CD4-positive, alpha-beta T cell (primary cell): ENCODE results near the gene PTGES3L. TPM values are rescaled to one million over a fixed set of nuclear protein-coding genes. Genes with fewer than 3 reads are reported as not detected.

ENCODE experiments used
- ATAC-seq: fragments of 200-7000 bp; cut with Tn5 transposase; one replicate; pipeline ENCODE4 v1.10.0; 2022; ENCODE audit warnings: mild to moderate bottlenecking; ENCODE audit not compliant: poor library complexity
- CTCF ChIA-PET: fragments of 350-600 bp; sonication (Branson Sonifier 250); formaldehyde crosslinking; loops from one replicate; lab custom pipeline; 2021; ENCODE audit warnings: antibody characterized with exemption, inconsistent platforms; lab: Charles Lee
- POLR2A ChIA-PET: fragments of 350-600 bp; sonication (Branson Sonifier 250); formaldehyde crosslinking; loops from one replicate; lab custom pipeline; 2021; ENCODE audit warnings: antibody characterized with exemption, inconsistent platforms; lab: Charles Lee
- DNase-seq, 14 experiments: peaks; one replicate each; pipeline ENCODE4 v3.0.0-alpha.2; 2013 to 2020; ENCODE audit warnings: mixed read lengths in 2 of 14
- H3K27ac ChIP-seq, 2 donors: one replicate each; pipeline versions ENCODE4 v1.5.1 to v1.7.0; 2013; ENCODE audit warnings: low read length in 2 of 2, low read depth in 1 of 2, mild to moderate bottlenecking in 1 of 2
- H3K27me3 ChIP-seq, 2 experiments: 1 replicate in 1 of 2; 2 replicates in 1 of 2; pipeline versions ENCODE4 v1.6.1 to v1.7.0; 2013; ENCODE audit warnings: low read length in 2 of 2, control low read depth in 1 of 2, mild to moderate bottlenecking in 1 of 2, moderate library complexity in 1 of 2; ENCODE audit not compliant: insufficient read depth in 2 of 2, control insufficient read depth in 1 of 2
- H3K36me3 ChIP-seq: one replicate; pipeline ENCODE4 v1.6.1; 2013; ENCODE audit warnings: low read length, control low read depth; ENCODE audit not compliant: insufficient read depth
- H3K4me1 ChIP-seq: one replicate; pipeline ENCODE4 v1.6.1; 2013; ENCODE audit warnings: low read length, control low read depth; ENCODE audit not compliant: insufficient read depth
- H3K4me3 ChIP-seq: one replicate; pipeline ENCODE4 v1.5.1; 2013; ENCODE audit warnings: mild to moderate bottlenecking, low read length, moderate library complexity
- H3K9me3 ChIP-seq, 2 experiments: 1 replicate in 1 of 2; 2 replicates in 1 of 2; pipeline versions ENCODE4 v1.6.1 to v1.7.0; 2013; ENCODE audit warnings: low read length in 2 of 2, mild to moderate bottlenecking in 2 of 2, control low read depth in 1 of 2, moderate library complexity in 1 of 2; ENCODE audit not compliant: control insufficient read depth in 1 of 2, insufficient read depth in 1 of 2
- H3K27ac Mint-ChIP-seq: one replicate; pipeline ENCODE4 v1.8.0; 2020; ENCODE audit warnings: mixed read lengths
- H3K27me3 Mint-ChIP-seq: one replicate; pipeline ENCODE4 v1.8.0; 2021; ENCODE audit warnings: mixed read lengths
- H3K36me3 Mint-ChIP-seq: one replicate; pipeline ENCODE4 v1.8.0; 2021; ENCODE audit warnings: low read depth, mixed read lengths
- H3K4me1 Mint-ChIP-seq: one replicate; pipeline ENCODE4 v1.8.0; 2021; ENCODE audit warnings: low read depth, mixed read lengths
- H3K4me3 Mint-ChIP-seq: one replicate; pipeline ENCODE4 v1.8.0; 2020; ENCODE audit warnings: mild to moderate bottlenecking, mixed read lengths
- H3K9me3 Mint-ChIP-seq: one replicate; pipeline ENCODE4 v1.8.0; 2020; ENCODE audit warnings: mixed read lengths
- intact Hi-C, 2 experiments: fragments of 100-400 bp; cut with DNase I in 1 of 2; cut with micrococcal nuclease in 1 of 2; formaldehyde crosslinking; loops; one replicate each; pipeline versions ENCODE4 v1.15.1 to v1.9.0; 2023 to 2025; cut with DNase I, micrococcal nuclease
- total RNA-seq, 174 experiments: library from RNA in 2 of 174; stranded (reverse) in 2 of 174; gene quantifications; one replicate each; pipeline ENCODE4 v1.2.3 and lab custom pipeline; 2021 to 2026
- TF ChIP-seq, protein P1 (sequence below): fragments of 200-600 bp; IDR thresholded peaks from one replicate; pipeline ENCODE4 v1.8.0; 2022; ENCODE audit warnings: antibody characterized with exemption, mild to moderate bottlenecking

The PTGES3L gene
- total RNA-seq, 2 experiments from 2014 or later, result 0.20 TPM; not detected in 1

GRCh38 chr17:43020030-43020621 is 40.2 kb upstream of the PTGES3L start:
- peaks cover 52% of the 10 kb centered on the region for H3K4me1 ChIP-seq
- no peaks in the 10 kb centered on the region for H3K9me3 ChIP-seq
- H3K27ac Mint-ChIP-seq, result peak overlapping the region; percentile 67
- ATAC-seq (no peak), DNase-seq (no peak)
- H3K27me3 ChIP-seq, result no peaks in the 10 kb centered on the region
- no peak overlapping the region for H3K27ac ChIP-seq
- intact Hi-C loops, result loop anchor here (2.0 to 10.0 kb wide), 5 partner anchors 13 to 367 kb away; partner anchors contain the start of genes IFI35 (in 2 of the 2), BRCA1 (in 1 of the 2) and TMEM106A (in 1 of the 2)
- no peaks in the 10 kb centered on the region for H3K9me3 Mint-ChIP-seq
- ChIA-PET POLR2A (interaction anchor here (1.1 to 4.1 kb wide), 4 partner anchors 14 to 341 kb away, joined by 3 to 24 read pairs (median 14); partner anchors contain the start of genes IFI35 and RPL27), CTCF (no interaction called here)
- TF ChIP-seq, protein P1, sequence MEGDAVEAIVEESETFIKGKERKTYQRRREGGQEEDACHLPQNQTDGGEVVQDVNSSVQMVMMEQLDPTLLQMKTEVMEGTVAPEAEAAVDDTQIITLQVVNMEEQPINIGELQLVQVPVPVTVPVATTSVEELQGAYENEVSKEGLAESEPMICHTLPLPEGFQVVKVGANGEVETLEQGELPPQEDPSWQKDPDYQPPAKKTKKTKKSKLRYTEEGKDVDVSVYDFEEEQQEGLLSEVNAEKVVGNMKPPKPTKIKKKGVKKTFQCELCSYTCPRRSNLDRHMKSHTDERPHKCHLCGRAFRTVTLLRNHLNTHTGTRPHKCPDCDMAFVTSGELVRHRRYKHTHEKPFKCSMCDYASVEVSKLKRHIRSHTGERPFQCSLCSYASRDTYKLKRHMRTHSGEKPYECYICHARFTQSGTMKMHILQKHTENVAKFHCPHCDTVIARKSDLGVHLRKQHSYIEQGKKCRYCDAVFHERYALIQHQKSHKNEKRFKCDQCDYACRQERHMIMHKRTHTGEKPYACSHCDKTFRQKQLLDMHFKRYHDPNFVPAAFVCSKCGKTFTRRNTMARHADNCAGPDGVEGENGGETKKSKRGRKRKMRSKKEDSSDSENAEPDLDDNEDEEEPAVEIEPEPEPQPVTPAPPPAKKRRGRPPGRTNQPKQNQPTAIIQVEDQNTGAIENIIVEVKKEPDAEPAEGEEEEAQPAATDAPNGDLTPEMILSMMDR, result no peak
- H3K36me3 ChIP-seq, result peaks cover 7% of the 10 kb centered on the region
- no peaks in the 10 kb centered on the region for H3K27me3 Mint-ChIP-seq
- H3K4me1 Mint-ChIP-seq, result peaks cover 50% of the 10 kb centered on the region
- peaks cover 8% of the 10 kb centered on the region for H3K36me3 Mint-ChIP-seq
- H3K4me3 Mint-ChIP-seq, result peak overlapping the region; percentile 86
- no peak overlapping the region for H3K4me3 ChIP-seq

GRCh38 chr17:43019418-43019817 is 39.5 kb upstream of the PTGES3L start:
- Histone ChIP-seq H3K4me3 (no peak overlapping the region), H3K27ac (no peak overlapping the region), H3K36me3 (peaks cover 10% of the 10 kb centered on the region), H3K27me3 (no peaks in the 10 kb centered on the region), H3K4me1 (peaks cover 47% of the 10 kb centered on the region), H3K9me3 (no peaks in the 10 kb centered on the region)
- Mint-ChIP-seq H3K4me3 (peak overlapping the region; percentile 86), H3K9me3 (no peaks in the 10 kb centered on the region), H3K36me3 (peaks cover 15% of the 10 kb centered on the region), H3K27ac (peak overlapping the region; percentile 67), H3K4me1 (peaks cover 45% of the 10 kb centered on the region), H3K27me3 (no peaks in the 10 kb centered on the region)
- intact Hi-C loops, result no loop called here
- CTCF ChIA-PET, result interaction anchor here (1.2 kb wide), 1 partner anchor 21 kb away, joined by 3 read pairs; the partner anchor contains the start of gene RPL27
- ATAC-seq (no peak), DNase-seq (no peak)
- POLR2A ChIA-PET, result interaction anchor here (0.7 to 2.6 kb wide), 4 partner anchors 12 to 341 kb away, joined by 3 to 11 read pairs (median 4); partner anchors contain the start of genes IFI35 and RPL27
- TF ChIP-seq, protein P1, result no peak

DNA sequence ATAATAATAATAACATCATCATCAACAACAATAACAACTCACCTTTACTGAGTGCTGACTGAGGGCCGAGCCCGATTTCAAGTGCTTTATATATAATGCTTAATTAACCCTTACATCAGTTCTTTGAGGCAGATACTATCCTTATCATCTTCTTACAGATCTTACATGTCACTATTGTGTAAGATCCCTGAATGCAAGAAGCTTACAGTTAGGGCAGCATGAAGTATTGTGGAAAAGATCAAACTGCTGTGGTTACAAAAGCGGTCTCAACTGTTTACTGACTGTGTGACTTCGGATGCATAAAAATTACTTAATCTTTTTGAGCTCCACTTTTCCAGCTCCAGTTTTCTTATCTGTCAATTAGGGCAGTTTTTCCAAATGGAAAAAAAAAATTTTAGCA is 39.1 kb upstream of the PTGES3L start:
- no peak for ATAC-seq
- ChIA-PET CTCF (interaction anchor here (1.2 kb wide), 1 partner anchor 21 kb away, joined by 3 read pairs; the partner anchor contains the start of gene RPL27), POLR2A (interaction anchor here (0.7 to 2.6 kb wide), 5 partner anchors 12 to 465 kb away, joined by 3 to 11 read pairs (median 3); partner anchors contain the start of genes DHX8, IFI35 and RPL27)
- peak in 1 of 14 experiments; percentile 36 for DNase-seq
- H3K27ac Mint-ChIP-seq, result peak overlapping the region; percentile 67
- peak overlapping the region; percentile 61 for H3K4me3 Mint-ChIP-seq
- H3K36me3 ChIP-seq, result peaks cover 14% of the 10 kb centered on the region
- peak overlapping the region in 1 of 2 donors; percentile 22 for H3K27ac ChIP-seq
- TF ChIP-seq, protein P1, result no peak
- H3K4me1 Mint-ChIP-seq, result peaks cover 41% of the 10 kb centered on the region
- no peaks in the 10 kb centered on the region for H3K27me3 Mint-ChIP-seq
- no peak overlapping the region for H3K4me3 ChIP-seq
- intact Hi-C loops, result no loop called here
- H3K4me1 ChIP-seq, result peaks cover 42% of the 10 kb centered on the region
- H3K27me3 ChIP-seq, result no peaks in the 10 kb centered on the region
- H3K9me3 ChIP-seq, result no peaks in the 10 kb centered on the region
- H3K9me3 Mint-ChIP-seq, result no peaks in the 10 kb centered on the region
- peaks cover 20% of the 10 kb centered on the region for H3K36me3 Mint-ChIP-seq
